ENCODE measurements around the gene ACVR2A. TPM values are rescaled to one million over a fixed set of nuclear protein-coding genes. Genes with fewer than 3 reads are reported as not detected.

The ACVR2A gene
- total RNA-seq, 4 donors from 2014 or later = 10.1 to 27.5 (median 15.1) TPM

GRCh38 chr2:147917161-147917560 is 72.3 kb downstream of the ACVR2A start:
- Histone ChIP-seq H3K9me3 (no peaks in the 10 kb centered on the region), H3K36me3 (peaks cover 0 to 68% (median 4%) of the 10 kb centered on the region in 3 donors), H3K27ac (no peak overlapping the region), H3K4me1 (peaks cover 0 to 13% (median 0%) of the 10 kb centered on the region in 3 donors), H3K4me3 (no peak overlapping the region), H3K27me3 (no peaks in the 10 kb centered on the region)
- WGBS, 2 donors = 65 to 67% methylated on average over 4 of the region's 4 CpGs
- DNase-seq = no peak
- no peak for TF ChIP-seq POLR2A (IDR thresholded peaks at IDR 0.05)
- TF ChIP-seq CTCF (IDR thresholded peaks at IDR 0.05) = no peak
- intact Hi-C loops (cut with DNase I) = loop anchor here (10.0 kb wide), 1 partner anchor 1182 kb away; no protein-coding TSS in a partner anchor

- DNase-seq = no peak
- H3K36me3 ChIP-seq = peaks cover 0 to 81% (median 5%) of the 10 kb centered on the region in 3 donors
- WGBS, 2 donors = 57 to 79% methylated on average over 3 of the region's 3 CpGs
These were observed 79.0 kb downstream of the ACVR2A start for GRCh38 chr2:147923846-147924245.

GRCh38 chr2:147924647-147925046 is 79.8 kb downstream of the ACVR2A start:
- Histone ChIP-seq H3K36me3 (peaks cover 0 to 81% (median 5%) of the 10 kb centered on the region in 3 donors), H3K4me1 (peaks cover 0 to 9% (median 0%) of the 10 kb centered on the region in 3 donors), H3K27ac (no peak overlapping the region), H3K27me3 (no peaks in the 10 kb centered on the region), H3K9me3 (no peaks in the 10 kb centered on the region), H3K4me3 (no peak overlapping the region)
- DNase-seq = no peak
- 91 to 95% methylated on average over 3 of the region's 3 CpGs for WGBS, 2 donors
- no peak for TF ChIP-seq POLR2A (IDR thresholded peaks at IDR 0.05)
- no peak for TF ChIP-seq CTCF (IDR thresholded peaks at IDR 0.05)
- intact Hi-C loops (cut with DNase I) = no loop called here

More at GRCh38 chr2:147923846-147924245, 79.0 kb downstream of the ACVR2A start:
- TF ChIP-seq CTCF (IDR thresholded peaks at IDR 0.05) = no peak
- Histone ChIP-seq H3K9me3 (no peaks in the 10 kb centered on the region), H3K27ac (no peak overlapping the region), H3K4me3 (no peak overlapping the region), H3K27me3 (no peaks in the 10 kb centered on the region), H3K4me1 (peaks cover 0 to 9% (median 0%) of the 10 kb centered on the region in 3 donors)
- intact Hi-C loops (cut with DNase I) = no loop called here

GRCh38 chr2:147925886-147926285 is 81.1 kb downstream of the ACVR2A start:
- peaks cover 0 to 9% (median 0%) of the 10 kb centered on the region in 3 donors for H3K4me1 ChIP-seq
- H3K27me3 ChIP-seq = no peaks in the 10 kb centered on the region
- H3K36me3 ChIP-seq = peaks cover 0 to 79% (median 5%) of the 10 kb centered on the region in 3 donors
- H3K9me3 ChIP-seq = no peaks in the 10 kb centered on the region
- DNase-seq = no peak
- H3K27ac ChIP-seq = no peak overlapping the region
- no peak for TF ChIP-seq CTCF (IDR thresholded peaks at IDR 0.05)
- TF ChIP-seq POLR2A (IDR thresholded peaks at IDR 0.05) = no peak
- intact Hi-C loops (cut with DNase I) = no loop called here
- no peak overlapping the region for H3K4me3 ChIP-seq

GRCh38 chr2:147927053-147927588 is 82.3 kb downstream of the ACVR2A start:
- no peaks in the 10 kb centered on the region for H3K9me3 ChIP-seq
- no peak overlapping the region for H3K4me3 ChIP-seq
- H3K4me1 ChIP-seq = peaks cover 0 to 9% (median 0%) of the 10 kb centered on the region in 3 donors
- intact Hi-C loops (cut with DNase I) = no loop called here
- H3K27me3 ChIP-seq = no peaks in the 10 kb centered on the region
- 96 to 100% methylated on average over 4 of the region's 4 CpGs for WGBS, 2 donors
- no peak overlapping the region for H3K27ac ChIP-seq
- no peak for DNase-seq
- peaks cover 0 to 70% (median 5%) of the 10 kb centered on the region in 3 donors for H3K36me3 ChIP-seq
- no peak for TF ChIP-seq POLR2A (IDR thresholded peaks at IDR 0.05)
- TF ChIP-seq CTCF (IDR thresholded peaks at IDR 0.05) = no peak

Data from esophagus squamous epithelium (tissue), 5 donors.